HG03354 (cell line): ENCODE data around the gene ZNF296.

Source experiments
- ATAC-seq: cut with Tn5 transposase; IDR thresholded peaks from one replicate; pipeline ENCODE4 v1.9.1; 2021; ENCODE audit warnings: mild to moderate bottlenecking; ENCODE audit not compliant: unreplicated experiment, poor library complexity, severe bottlenecking

Gene ZNF296

GRCh38 chr19:45104658-45105349, 28.5 kb upstream of the ZNF296 start:
- no peak for ATAC-seq

DNA sequence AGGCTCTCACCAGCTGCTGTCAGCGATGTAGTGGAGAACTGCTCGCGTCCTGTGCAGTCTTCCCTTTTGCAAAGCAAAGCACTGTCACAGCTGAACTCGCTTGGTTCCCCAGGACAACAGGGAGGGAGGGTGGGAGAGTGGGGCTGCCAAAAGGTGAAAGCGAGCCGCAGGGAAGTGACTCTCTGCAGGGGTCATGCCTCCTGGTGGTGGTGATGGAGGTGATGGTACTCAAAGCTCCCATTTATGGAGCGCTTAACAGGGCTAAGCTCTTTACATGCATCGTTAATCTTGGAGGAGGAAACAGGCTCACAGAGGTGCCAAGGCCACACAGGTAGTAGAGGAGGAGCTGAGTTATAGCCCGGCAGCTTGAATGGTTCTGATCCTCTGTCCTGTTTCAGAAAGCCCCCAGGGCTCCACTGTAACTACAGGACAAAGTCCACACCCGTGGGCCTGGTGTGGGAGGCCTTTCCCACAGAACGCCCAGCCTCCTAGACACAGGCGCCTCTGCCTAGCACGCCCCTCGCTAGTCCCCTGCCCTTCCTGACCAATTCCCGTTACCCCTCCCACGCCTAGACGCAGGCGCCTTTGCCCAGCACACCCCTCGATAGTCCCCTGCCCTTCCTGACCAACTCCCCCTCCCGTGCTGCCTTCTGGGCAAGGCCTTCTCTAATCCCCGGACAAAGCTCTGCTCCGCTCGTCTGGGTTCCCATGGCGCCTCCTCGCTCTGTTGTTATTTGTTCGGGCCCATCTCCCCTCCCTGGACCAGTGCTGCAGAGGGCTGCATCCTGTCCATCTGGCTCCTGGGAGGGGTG, 27.4 kb upstream of the ZNF296 start:
- ATAC-seq: no peak

DNA sequence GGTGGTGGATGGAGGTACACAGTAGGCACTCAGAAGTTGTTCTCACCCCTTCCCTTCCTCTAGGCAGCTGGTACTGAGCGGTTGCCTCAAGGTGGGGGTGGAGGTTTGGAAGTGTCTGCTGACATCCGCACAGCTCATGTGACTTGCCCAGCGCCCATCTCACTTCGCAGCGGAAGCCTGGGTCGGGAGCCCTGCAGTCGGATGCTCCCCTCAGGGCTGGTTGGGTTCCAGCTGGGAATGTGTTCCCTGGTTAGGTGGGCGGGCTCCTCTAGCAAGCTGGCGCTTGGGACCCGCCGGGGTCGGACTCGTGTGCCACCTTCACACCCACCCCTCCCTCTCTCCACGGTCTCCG, 26.9 kb upstream of the ZNF296 start:
- ATAC-seq: no peak

DNA sequence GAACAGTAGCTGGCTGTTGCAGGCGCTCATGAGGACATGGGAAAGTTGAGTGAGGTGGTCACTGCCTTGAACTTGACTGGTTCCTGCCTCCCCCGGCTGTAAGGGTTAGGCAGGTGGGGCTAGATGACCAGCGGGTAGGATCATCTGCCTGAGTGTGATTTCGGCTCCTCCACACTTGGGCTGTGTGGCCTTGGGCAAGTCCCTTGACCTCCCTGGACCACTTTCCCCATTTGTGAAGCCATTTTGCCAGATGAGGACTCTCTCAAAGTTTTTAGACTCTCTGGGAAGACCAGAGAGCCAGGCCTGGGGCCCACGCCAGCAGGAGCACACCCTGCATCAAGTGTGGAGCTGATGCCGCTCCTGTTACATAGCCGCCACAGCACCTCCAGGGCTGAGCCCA, 26.2 kb upstream of the ZNF296 start:
- ATAC-seq: no peak

GRCh38 chr19:45101806-45102205, 25.5 kb upstream of the ZNF296 start:
- no peak for ATAC-seq

DNA sequence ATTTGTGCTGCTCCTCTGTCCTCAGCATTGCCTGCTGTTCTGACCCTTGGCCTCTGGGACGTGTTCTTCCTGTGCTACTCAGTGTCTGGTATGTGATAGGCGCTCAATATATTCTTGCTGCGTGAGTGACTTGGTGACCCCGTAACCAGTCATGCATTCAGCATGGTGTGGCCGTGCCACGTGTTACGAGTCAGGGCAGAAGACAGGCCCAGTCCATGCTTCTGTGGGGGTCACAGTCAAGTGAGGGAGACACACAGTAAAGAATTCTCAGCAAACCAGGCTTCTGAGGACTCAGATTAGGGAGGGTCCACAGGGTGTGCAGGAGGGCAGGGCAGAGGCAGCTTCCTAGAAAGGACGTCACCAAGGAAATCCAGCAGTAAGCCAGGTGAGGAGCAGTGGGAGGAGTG, 24.6 kb upstream of the ZNF296 start:
- no peak for ATAC-seq

DNA sequence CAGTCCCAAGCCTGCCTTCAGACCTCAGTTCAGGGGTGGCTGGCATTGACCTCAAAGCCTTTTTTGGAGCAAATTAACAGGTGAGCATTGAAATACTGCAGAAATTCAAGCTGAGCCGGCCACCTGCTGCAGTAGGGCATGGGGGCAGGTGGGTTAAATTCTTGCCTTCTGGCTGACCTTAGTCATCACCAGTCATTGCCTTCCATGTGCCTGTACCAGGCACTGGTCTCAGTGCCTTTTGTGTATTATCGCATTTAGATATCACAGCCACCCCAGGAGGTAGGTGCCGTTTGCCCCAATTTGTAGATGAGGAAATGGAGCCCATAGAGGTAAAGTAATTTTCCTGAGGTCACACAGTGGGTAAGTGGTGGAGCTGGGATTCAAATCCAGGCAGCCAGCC, 23.9 kb upstream of the ZNF296 start:
- no peak for ATAC-seq

DNA sequence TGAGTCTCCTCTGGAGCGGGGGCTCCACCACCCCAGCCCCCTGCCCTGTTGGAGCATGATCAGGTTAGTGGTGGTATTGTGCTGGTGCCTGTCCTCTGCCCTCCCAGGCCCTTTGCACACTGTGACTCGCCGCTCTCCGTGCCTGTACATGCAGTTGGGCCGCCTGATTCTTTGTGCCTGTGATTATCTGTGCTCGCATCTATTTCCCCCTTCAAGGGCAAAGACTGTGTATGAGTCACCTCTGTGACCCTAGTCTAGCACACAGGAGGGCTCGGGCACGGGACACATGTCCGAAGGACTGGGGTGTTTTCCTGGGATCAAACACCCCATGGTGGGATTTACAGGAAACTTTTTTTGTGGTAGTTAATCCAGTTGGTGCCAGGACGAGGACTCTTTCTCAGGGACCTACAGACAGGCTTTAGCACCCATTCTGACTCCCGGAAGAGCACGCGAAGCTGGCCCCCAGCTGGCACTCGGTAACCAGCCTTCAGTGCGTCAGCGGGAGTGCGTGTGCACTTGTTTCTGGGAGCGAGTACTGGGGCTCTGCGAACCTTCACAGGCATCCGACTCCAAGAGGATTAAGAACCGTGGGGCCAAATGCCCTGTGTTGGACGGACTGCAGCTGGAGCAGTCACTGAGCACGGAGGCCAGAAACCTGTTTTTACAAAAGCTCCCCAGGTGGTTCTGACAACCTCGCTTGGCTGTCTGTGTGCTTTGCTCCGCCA, 23.4 kb upstream of the ZNF296 start:
- no peak for ATAC-seq

DNA sequence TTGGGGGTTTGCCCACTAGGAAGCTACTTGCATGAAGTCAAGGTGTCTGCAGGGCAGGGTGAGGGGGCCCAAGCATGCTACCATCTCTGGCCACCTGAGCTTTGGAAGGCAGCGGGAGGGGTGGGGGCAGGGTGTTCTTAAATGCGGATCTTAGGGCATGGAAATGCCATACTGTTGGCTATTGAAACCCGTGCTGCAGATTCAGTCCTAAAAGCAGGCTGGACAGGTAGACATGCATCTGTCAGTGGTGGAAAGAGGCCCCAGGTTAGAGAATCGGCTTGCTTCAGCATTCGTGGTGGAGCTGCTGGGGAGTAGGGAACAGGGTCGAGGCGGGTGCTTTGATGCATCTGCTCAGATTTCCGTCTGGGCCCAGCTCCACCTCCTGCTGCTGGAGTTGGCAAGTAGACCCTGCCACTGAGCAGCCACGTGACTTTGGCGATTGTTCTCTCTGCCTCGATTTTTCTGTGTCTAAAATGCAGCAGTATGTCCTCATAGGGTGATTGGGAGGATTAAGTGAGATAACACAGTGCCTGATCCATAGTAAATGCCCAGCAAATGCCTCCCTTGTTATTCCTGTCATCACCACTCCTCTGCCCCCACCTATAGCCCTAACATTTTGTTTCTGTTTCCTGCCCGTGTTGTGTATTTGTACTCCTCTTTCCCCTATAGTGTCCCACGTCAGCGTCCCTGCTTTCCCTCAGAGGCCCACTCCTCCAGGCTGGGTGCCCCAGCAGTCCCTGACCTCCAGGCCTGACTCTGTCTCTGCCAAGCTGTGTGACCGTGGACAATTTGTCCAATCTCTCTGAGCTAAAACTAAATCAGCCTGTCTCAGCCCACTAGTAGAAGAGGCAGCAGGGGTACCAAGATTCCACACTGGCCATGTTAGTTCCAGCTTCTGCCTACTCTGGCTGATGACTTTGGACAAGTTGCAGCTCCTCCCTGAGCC, 22.5 kb upstream of the ZNF296 start:
- ATAC-seq: no peak

DNA sequence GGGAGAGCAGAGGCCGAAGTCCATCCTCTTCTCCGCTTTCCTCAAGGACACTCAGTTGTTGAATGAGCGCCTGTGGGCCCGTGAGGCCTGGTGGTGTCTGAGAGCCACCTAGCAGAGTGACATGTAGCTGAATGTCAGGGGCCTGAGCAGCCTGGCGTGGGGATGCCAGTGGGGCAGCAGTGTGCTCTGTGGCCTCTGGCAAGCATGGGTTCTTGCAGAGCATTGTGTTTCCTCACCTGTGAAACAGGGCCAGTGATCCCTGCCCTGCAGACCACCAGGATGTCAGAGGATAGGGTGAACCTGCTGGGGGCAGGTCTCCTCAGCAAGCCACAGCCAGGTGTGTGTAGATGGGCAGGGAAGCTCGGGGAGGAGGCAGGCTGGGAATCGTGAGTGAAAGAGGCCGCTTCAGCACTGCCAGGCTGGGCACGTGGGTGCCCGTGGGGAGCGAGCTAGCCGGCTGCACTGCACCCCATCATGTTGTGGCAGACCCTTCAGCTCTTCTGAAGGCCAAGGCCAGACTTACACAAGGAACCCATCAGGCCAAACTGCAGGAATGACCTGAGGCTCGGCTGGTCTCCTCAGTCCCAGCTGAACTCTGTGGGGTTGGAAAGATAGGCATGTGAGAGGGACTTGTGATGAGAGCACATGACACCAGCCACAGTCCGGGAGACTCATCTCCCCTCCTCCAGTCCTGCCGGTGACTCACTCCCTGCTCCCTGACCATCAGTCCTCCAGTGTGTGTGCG, 21.7 kb upstream of the ZNF296 start:
- ATAC-seq: no peak

DNA sequence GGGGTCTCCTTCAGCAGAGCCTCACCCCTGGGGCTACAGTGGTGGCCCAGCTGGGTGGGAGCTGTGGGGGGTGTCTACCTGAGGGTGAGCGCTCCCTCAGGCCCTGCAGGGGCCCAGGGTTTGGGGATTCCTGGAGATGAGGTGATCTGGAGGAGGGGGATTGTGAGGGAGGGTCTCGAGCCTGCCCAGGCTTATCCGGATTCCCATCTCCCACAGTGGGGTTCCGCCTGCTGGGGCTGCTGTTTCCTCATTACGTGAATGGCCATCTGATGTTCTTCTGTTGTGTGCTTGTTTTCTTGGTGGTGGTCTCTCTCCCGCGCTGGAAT, 21.1 kb upstream of the ZNF296 start:
- ATAC-seq: no peak

DNA sequence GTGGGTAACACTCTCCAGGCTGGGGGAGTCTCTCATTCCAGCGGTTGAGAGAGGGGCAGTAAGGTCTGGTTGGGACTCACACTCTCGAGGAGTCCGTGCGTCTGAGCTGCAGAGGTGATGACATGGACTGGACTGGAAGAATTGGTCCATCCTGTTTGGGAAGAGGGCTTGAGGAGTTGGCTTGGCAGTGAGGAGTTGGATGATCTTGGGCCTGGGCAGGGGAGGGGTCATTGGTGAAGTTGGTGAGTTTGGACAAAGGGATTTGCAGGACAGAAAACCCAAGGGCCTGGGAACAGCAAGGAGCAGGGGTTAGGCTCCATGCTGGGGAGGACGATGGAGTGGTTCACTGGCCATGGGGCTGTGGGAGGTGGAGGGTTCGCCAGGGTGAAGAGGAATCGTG, 20.4 kb upstream of the ZNF296 start:
- ATAC-seq: no peak

GRCh38 chr19:45095496-45096413, 19.5 kb upstream of the ZNF296 start:
- no peak for ATAC-seq

DNA sequence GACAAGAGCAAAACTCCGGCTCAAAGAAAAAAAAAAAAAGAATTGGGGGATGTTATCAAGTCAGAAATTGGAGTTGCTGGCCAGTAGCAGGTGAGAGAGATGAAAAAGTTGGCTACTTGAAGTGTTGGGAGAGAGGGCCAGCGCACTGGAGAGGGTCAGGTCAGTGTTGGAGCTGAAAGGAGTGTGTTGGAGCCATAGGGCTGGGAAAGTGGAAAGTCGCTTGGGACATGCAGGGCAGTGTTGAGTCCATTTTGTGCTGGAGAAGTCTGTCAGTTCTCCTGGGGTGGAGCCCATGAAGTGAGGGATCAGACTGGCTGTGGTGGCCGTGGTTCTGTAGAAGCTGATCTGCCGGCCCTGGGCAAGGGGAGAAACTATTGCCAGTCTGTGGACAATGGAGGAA, 18.4 kb upstream of the ZNF296 start:
- no peak for ATAC-seq

DNA sequence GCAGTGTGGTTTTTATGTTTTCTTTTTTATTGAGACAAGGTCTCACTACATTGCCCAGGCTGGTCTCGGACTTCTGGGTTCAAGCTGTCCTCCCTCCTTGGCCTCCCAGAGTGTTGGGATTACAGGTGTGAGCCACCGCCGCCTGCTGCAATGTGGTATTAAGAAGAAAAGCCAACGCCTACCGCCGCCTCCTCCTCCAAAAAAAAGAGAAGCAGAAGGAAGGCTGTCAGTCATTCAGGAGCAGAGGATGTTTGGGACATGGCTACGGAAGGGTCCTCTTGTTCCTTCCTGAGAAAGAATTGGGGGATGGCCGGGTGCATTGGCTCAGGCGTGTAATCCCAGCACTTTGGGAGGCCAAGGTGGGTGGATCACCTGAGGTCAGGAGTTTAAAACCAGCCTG, 17.9 kb upstream of the ZNF296 start:
- no peak for ATAC-seq

DNA sequence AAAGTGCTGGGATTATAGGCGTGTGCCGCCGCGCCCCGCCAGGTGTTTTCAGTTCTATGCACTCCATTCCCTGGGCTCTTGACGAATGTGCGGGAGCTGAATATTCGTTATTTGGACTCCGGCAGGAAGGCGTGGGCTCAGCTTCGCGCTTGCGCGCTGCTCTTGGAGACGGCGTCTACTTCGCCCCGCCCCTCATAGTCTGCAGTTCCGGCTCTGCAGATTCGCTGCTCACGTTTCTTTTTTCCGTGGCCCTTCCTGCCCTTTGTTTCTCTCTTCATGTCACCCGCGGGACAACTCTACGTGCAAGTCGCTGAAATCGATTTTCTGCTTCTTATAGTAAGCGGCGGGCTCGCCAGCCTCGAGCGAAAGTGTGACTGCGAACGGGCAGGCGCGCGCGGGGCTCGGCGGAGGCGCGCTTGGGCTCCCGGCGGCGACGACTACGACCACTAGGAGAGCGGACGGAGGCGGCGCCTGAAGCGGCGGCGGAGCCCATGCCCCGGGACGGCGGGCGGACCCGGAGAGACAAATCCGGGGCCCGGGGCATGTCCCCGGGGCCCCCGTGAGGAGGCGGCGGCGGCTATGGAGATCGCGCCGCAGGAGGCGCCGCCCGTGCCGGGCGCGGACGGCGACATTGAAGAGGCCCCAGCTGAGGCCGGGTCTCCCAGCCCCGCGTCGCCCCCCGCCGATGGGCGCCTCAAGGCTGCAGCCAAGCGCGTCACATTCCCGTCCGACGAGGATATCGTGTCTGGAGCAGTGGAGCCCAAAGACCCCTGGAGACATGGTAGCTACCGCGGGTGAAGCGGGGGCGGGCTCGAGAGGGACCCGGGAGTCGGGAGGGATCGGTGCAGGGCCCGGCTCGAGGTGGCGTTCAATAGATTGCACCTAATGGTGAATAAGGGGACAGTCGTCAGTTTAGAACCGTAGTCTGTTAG, 16.7 kb upstream of the ZNF296 start, which contains the start of gene PPP1R37:
TSS of gene PPP1R37 (plus strand) at position 433 of the 932 bp plus-strand sequence. CDS start at position 580, 147 bp downstream.
- ATAC-seq: peak; percentile 72
